ENCODE data around the gene SERPING1.

Gene SERPING1

GRCh38 chr11:57656885-57657193, 59.4 kb downstream of the SERPING1 start:
- DNase-seq: no peak

- DNase-seq: peak; percentile 99
These were observed 59.9 kb downstream of the SERPING1 start, which contains the start of gene CLP1 for GRCh38 chr11:57657194-57658022. Gene CLP1, plus strand, starts transcription at chr11:57657762. Its CDS starts 1,715 bp downstream, at chr11:57659477.

DNA sequence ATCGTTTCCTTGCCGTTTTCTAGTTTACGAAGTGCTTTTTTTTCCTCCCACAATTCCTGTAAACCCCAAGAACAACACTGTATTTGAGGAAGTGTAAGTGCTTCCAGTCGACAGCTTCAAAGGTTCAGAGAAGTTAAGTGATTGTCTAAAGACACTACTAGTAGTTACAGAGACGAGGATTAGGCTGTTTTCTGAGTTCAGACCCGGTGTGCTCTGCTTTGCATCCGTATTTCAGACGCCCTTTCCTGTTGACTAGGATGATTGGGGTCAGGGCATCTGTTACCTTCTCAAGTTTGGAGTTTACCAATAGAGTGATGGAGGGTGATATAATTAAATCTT, 60.5 kb downstream of the SERPING1 start:
- DNase-seq: peak; percentile 24

DNA sequence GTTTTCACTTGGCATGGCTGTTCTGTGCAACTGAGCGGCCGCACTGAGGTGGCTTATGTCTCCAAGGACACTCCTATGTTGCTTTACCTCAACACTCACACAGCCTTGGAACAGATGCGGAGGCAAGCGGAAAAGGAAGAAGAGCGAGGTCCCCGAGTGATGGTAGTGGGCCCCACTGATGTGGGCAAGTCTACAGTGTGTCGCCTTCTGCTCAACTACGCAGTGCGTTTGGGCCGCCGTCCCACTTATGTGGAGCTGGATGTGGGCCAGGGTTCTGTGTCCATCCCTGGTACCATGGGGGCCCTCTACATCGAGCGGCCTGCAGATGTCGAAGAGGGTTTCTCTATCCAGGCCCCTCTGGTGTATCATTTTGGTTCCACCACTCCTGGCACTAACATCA, 62.2 kb downstream of the SERPING1 start:
- no peak for DNase-seq

- DNase-seq: no peak
These were observed 65.4 kb downstream of the SERPING1 start for GRCh38 chr11:57662893-57663292.

DNA sequence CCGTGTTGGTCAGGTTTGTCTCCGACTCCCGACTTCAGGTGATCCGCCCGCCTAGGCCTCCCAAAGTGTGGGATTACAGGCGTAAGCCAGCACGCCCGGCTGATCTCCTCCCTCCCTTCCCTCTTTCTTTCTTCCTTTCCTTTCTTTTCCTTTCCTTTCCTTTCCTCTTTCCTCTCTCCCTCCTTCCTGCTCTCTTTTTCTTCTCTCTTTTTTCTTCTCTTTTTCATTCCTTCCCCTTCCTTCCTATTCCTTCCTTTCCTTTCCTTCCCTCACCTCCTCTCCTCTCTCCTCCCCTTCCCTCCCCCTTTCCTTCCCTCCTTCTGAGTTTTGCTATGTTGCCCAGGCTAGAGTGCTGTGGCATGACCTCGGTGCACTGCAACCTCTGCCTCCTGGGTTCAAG, 66.5 kb downstream of the SERPING1 start:
- no peak for DNase-seq

Data from NCI-H69 (cell line).